ENCODE measurements around the gene STK11IP.
A peak's percentile ranks its signal among the peaks of the same experiment; 100 is the strongest.

The STK11IP gene

DNA sequence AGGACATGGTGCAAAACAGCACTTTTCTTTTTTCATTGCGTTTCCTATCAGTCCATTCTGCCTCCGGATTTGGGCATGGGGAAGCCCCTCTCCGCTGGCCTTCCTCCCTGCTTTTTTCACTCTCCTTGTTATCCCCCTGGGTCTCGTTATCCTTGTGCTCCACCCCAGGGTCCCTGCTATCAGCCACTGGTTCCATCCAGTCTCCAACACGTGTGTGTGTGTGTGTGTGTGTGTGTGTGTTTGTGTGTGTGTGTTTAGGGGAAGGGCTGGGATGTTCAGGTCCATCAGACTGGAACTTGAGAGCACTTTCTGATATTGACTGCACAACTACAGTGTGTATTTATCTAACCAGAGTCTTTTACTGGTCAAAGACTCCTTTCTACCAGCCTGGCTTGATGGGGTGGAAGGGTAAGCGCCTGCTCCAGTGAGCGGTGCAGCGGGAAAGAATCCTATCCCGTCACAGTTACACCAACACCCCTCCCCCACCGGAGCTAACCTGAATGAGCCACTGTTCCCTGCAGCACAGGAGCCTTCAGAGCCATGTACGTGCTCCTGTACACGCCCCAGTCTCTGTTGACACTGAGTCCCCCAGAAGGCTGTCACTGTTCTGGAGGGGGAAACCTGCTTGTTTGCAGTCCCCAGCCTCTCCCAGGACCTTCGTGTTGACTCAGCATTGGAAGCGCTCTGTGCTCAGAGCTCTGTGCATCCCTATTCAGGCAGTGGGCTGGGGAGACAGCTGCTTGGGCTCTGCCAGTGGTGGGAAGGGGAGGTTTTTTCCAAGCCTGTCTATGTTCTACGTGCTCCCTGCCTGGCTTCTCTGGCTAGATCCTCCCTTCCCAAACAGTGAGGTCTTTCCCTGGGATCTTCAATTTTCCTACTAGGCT, 20.9 kb upstream of the STK11IP start:
- H3K9me3 ChIP-seq (ENCODE audit: insufficient read depth, low read length), result no peaks in the 10 kb centered on the region
- H3K4me1 ChIP-seq (ENCODE audit: insufficient read depth, insufficient read length), result peaks cover 29% of the 10 kb centered on the region
- no peak for DNase-seq (ENCODE audit: low read depth, low spot score)
- H3K4me3 ChIP-seq (ENCODE audit: insufficient read length, low read depth), result no peak overlapping the region
- H3K9ac ChIP-seq (ENCODE audit: insufficient read length, low read depth), result peak overlapping the region; percentile 39
- no peaks in the 10 kb centered on the region for H3K36me3 ChIP-seq (ENCODE audit: insufficient read depth, insufficient read length, low read length)
- H3K27me3 ChIP-seq (ENCODE audit: insufficient read depth, insufficient read length), result no peaks in the 10 kb centered on the region
- TF ChIP-seq SUZ12 (IDR thresholded peaks at IDR 0.05; ENCODE audit: extremely low read depth, insufficient read depth, insufficient read length) (no peak), ZNF274 (IDR thresholded peaks at IDR 0.05; ENCODE audit: low read depth, low read length) (no peak), YY1 (IDR thresholded peaks at IDR 0.05; ENCODE audit: insufficient read depth, insufficient read length) (no peak)

DNA sequence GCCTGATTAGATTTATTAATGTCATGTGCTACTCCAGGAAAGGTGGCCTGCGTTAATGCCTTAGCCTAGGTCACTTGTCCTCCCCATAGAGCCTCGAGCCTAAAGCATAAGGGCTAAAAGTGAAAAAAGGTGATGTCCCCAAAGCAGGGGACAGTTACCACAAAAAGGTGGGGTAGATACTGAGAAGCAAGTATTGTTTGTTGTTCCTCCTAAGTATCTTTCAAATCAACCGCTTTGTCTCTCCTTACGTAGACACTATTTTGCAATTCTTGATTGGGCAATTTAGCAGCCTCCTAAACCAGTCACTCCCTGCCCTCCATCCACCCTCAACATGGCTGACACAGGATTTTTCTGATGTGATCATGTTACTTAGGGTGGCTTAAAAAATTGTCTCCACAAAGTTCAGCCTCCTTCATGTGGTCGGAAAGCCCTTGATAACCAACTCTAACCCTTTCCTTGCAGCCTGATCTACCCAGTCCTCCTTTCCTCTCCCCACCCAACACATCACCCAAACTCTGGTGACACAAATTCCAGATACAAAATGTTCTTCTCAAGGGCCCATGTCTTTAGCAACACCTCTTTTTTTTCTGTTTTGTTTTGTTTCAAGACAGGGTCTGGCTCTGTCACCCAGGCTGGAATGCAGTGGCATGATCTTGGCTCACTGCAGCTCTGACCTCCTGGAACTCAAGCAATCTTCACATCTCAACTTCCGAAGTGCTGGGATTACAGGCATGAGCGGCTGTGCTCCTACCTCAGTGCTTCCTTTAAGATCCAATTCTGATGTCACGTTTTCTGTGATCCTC, 18.6 kb upstream of the STK11IP start:
- H3K36me3 ChIP-seq (ENCODE audit: insufficient read depth, insufficient read length, low read length), result no peaks in the 10 kb centered on the region
- no peak for DNase-seq (ENCODE audit: low read depth, low spot score)
- TF ChIP-seq SUZ12 (IDR thresholded peaks at IDR 0.05; ENCODE audit: extremely low read depth, insufficient read depth, insufficient read length) (no peak), YY1 (IDR thresholded peaks at IDR 0.05; ENCODE audit: insufficient read depth, insufficient read length) (no peak), ZNF274 (IDR thresholded peaks at IDR 0.05; ENCODE audit: low read depth, low read length) (no peak)
- H3K9ac ChIP-seq (ENCODE audit: insufficient read length, low read depth), result no peak overlapping the region
- H3K9me3 ChIP-seq (ENCODE audit: insufficient read depth, low read length), result no peaks in the 10 kb centered on the region
- peaks cover 20% of the 10 kb centered on the region for H3K4me1 ChIP-seq (ENCODE audit: insufficient read depth, insufficient read length)
- H3K4me3 ChIP-seq (ENCODE audit: insufficient read length, low read depth), result no peak overlapping the region
- no peaks in the 10 kb centered on the region for H3K27me3 ChIP-seq (ENCODE audit: insufficient read depth, insufficient read length)

DNA sequence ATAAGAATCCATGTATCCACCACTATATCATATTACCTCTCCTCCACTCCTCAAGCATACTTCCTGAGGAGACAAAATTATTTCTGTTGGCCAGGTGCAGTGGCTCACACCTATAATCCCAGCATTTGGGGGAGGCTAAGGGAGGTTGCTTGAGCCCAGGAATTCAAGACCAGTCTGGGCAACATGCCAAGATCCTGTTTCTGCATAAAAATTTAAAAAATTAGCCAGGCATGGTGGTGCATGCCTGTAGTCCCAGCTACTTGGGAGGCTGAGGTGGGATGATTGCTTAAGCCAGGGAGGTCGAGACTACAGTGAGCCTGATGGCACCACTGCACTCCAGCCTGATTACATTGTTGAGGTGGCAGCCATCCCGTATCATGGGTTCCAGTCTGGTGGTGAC, 16.3 kb upstream of the STK11IP start:
- Histone ChIP-seq H3K9me3 (ENCODE audit: insufficient read depth, low read length) (no peaks in the 10 kb centered on the region), H3K9ac (ENCODE audit: insufficient read length, low read depth) (no peak overlapping the region), H3K4me1 (ENCODE audit: insufficient read depth, insufficient read length) (peaks cover 9% of the 10 kb centered on the region), H3K4me3 (ENCODE audit: insufficient read length, low read depth) (no peak overlapping the region), H3K36me3 (ENCODE audit: insufficient read depth, insufficient read length, low read length) (no peaks in the 10 kb centered on the region), H3K27me3 (ENCODE audit: insufficient read depth, insufficient read length) (peaks cover 3% of the 10 kb centered on the region)
- DNase-seq (ENCODE audit: low read depth, low spot score), result no peak
- TF ChIP-seq YY1 (IDR thresholded peaks at IDR 0.05; ENCODE audit: insufficient read depth, insufficient read length), result no peak
- TF ChIP-seq SUZ12 (IDR thresholded peaks at IDR 0.05; ENCODE audit: extremely low read depth, insufficient read depth, insufficient read length), result no peak
- TF ChIP-seq ZNF274 (IDR thresholded peaks at IDR 0.05; ENCODE audit: low read depth, low read length), result no peak

DNA sequence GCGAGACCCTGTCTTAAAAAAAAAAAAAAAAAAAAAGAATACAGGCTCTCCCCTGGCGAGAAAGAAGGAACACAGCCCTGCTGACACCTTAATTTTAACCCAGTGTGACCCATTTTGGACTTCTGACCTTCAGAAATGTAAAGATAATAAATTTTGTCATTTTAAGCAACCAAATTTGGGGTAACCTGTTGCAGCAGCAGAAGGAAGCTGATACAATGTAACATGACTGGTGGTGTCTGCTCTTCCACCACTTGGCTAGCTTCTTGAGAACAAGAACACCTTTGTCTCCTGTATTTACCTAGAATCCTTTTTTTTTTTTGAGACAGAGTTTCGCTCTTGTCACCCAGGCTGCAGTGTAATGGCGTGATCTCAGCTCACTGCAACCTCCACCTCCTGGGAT, 6.6 kb upstream of the STK11IP start:
- TF ChIP-seq YY1 (IDR thresholded peaks at IDR 0.05; ENCODE audit: insufficient read depth, insufficient read length) (no peak), ZNF274 (IDR thresholded peaks at IDR 0.05; ENCODE audit: low read depth, low read length) (no peak), SUZ12 (IDR thresholded peaks at IDR 0.05; ENCODE audit: extremely low read depth, insufficient read depth, insufficient read length) (no peak)
- Histone ChIP-seq H3K36me3 (ENCODE audit: insufficient read depth, insufficient read length, low read length) (no peaks in the 10 kb centered on the region), H3K27me3 (ENCODE audit: insufficient read depth, insufficient read length) (no peaks in the 10 kb centered on the region), H3K4me3 (ENCODE audit: insufficient read length, low read depth) (no peak overlapping the region), H3K9ac (ENCODE audit: insufficient read length, low read depth) (no peak overlapping the region), H3K4me1 (ENCODE audit: insufficient read depth, insufficient read length) (peaks cover 7% of the 10 kb centered on the region), H3K9me3 (ENCODE audit: insufficient read depth, low read length) (no peaks in the 10 kb centered on the region)
- no peak for DNase-seq (ENCODE audit: low read depth, low spot score)

DNA sequence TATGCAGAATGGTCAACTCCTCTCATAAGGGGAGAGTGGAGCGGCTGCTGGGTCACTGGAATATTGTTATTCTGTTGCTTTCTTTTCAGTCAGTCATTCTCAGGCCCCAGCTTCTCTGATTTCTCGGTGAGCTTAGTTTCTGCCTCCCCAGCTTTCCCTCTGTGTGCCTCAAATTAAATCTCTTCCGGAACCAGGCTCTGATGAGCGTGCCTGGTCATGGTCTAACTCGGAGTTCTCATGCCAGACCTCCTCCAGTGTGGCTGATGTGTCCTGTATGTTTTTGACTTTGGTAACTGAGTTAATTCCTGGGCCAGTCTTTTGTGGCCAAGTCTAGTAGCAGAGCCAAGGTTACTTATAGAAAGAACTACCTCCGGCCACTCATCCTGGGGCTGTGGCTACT, 4.9 kb upstream of the STK11IP start:
- H3K4me1 ChIP-seq (ENCODE audit: insufficient read depth, insufficient read length), result peaks cover 7% of the 10 kb centered on the region
- H3K4me3 ChIP-seq (ENCODE audit: insufficient read length, low read depth), result no peak overlapping the region
- H3K9me3 ChIP-seq (ENCODE audit: insufficient read depth, low read length), result no peaks in the 10 kb centered on the region
- no peaks in the 10 kb centered on the region for H3K27me3 ChIP-seq (ENCODE audit: insufficient read depth, insufficient read length)
- no peak for TF ChIP-seq ZNF274 (IDR thresholded peaks at IDR 0.05; ENCODE audit: low read depth, low read length)
- TF ChIP-seq SUZ12 (IDR thresholded peaks at IDR 0.05; ENCODE audit: extremely low read depth, insufficient read depth, insufficient read length), result no peak
- H3K9ac ChIP-seq (ENCODE audit: insufficient read length, low read depth), result no peak overlapping the region
- no peak for DNase-seq (ENCODE audit: low read depth, low spot score)
- no peaks in the 10 kb centered on the region for H3K36me3 ChIP-seq (ENCODE audit: insufficient read depth, insufficient read length, low read length)

DNA sequence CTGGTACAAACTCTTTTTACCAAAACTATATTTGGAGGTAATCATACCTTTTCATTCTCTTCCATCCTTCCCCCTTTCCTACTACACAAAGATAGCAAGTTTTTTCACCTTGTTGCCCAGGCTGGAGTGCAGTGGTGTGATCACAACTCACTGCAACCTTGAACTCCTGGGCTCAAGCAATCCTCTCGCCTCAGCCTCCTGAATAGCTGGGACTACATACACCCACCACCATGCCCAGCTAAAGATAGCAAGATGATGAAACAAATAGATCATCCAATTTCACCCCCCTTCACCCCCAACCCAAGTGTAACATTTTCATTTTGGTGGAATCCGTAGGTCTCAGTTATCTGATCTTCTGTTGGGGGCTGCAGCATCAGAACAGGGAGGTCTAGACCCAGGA, 4.5 kb upstream of the STK11IP start:
- TF ChIP-seq SUZ12 (IDR thresholded peaks at IDR 0.05; ENCODE audit: extremely low read depth, insufficient read depth, insufficient read length) (no peak), ZNF274 (IDR thresholded peaks at IDR 0.05; ENCODE audit: low read depth, low read length) (no peak), YY1 (IDR thresholded peaks at IDR 0.05; ENCODE audit: insufficient read depth, insufficient read length) (no peak)
- Histone ChIP-seq H3K27me3 (ENCODE audit: insufficient read depth, insufficient read length) (no peaks in the 10 kb centered on the region), H3K36me3 (ENCODE audit: insufficient read depth, insufficient read length, low read length) (no peaks in the 10 kb centered on the region), H3K4me1 (ENCODE audit: insufficient read depth, insufficient read length) (peaks cover 7% of the 10 kb centered on the region), H3K9me3 (ENCODE audit: insufficient read depth, low read length) (no peaks in the 10 kb centered on the region), H3K4me3 (ENCODE audit: insufficient read length, low read depth) (no peak overlapping the region), H3K9ac (ENCODE audit: insufficient read length, low read depth) (no peak overlapping the region)
- no peak for DNase-seq (ENCODE audit: low read depth, low spot score)

DNA sequence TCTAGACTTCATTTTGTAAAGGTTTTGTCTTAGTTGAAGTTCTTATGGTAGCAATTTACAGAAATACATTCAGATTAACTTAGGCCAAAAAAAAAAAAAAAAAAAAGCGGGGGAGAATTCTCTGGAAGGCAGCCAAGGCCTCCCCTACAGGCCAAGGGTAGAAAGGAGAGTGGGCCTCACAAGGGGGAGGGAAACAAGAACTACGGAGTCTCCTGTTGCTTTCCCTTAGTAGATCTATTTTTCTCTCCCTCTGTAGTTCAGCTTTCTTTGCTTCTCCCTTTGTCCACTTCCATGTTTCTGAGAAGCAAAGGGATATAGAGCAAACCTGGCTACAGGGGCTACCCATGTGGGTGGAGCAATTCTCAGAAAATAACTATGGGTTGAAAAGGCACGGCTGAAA, 2.4 kb upstream of the STK11IP start:
- Histone ChIP-seq H3K36me3 (ENCODE audit: insufficient read depth, insufficient read length, low read length) (no peaks in the 10 kb centered on the region), H3K27me3 (ENCODE audit: insufficient read depth, insufficient read length) (no peaks in the 10 kb centered on the region), H3K9ac (ENCODE audit: insufficient read length, low read depth) (no peak overlapping the region), H3K4me1 (ENCODE audit: insufficient read depth, insufficient read length) (peaks cover 9% of the 10 kb centered on the region), H3K9me3 (ENCODE audit: insufficient read depth, low read length) (no peaks in the 10 kb centered on the region), H3K4me3 (ENCODE audit: insufficient read length, low read depth) (no peak overlapping the region)
- TF ChIP-seq SUZ12 (IDR thresholded peaks at IDR 0.05; ENCODE audit: extremely low read depth, insufficient read depth, insufficient read length), result no peak
- TF ChIP-seq YY1 (IDR thresholded peaks at IDR 0.05; ENCODE audit: insufficient read depth, insufficient read length), result no peak
- no peak for TF ChIP-seq ZNF274 (IDR thresholded peaks at IDR 0.05; ENCODE audit: low read depth, low read length)
- DNase-seq (ENCODE audit: low read depth, low spot score), result no peak

Data from NT2/D1 (cell line).